B cell (primary cell): ENCODE data around the gene SYMPK.

Source experiments
- CTCF ChIP-seq: fragments of 200-600 bp; IDR thresholded peaks from one replicate; pipeline ENCODE4 v1.8.0; 2022; ENCODE audit warnings: antibody characterized with exemption, mild to moderate bottlenecking
- EZH2 ChIP-seq: IDR thresholded peaks from 2 replicates; pipeline ENCODE4 v1.6.1; 2012; ENCODE audit warnings: borderline replicate concordance, low read depth, mild to moderate bottlenecking, moderate library complexity, low read length; ENCODE audit not compliant: insufficient read depth, poor library complexity, severe bottlenecking

GRCh38 chr19:45908956-45909355 lies 46.0 kb upstream of the SYMPK start:
- TF ChIP-seq CTCF (no peak), EZH2 (no peak)
